Astrocyte (in vitro differentiated cells and primary cell): ENCODE measurements around the gene CLCN7. TPM values are rescaled to one million over a fixed set of nuclear protein-coding genes. Genes with fewer than 3 reads are reported as not detected.

Experiments used
- DNase-seq: peaks from one replicate; pipeline ENCODE4 v3.0.0-alpha.2; 2010; ENCODE audit warnings: low read depth
- FAIRE-seq: peaks from 2 replicates; lab custom pipeline; 2011; peaks lifted over from hg19 to GRCh38; lab: Jason Lieb, UNC
- H2AFZ ChIP-seq: 2 replicates; pipeline ENCODE4 v1.6.0; 2012; ENCODE audit warnings: low read depth, low read length, inconsistent platforms
- H3K27ac ChIP-seq: 2 replicates; pipeline ENCODE4 v1.5.1; 2011; ENCODE audit warnings: low read depth, low read length, inconsistent platforms
- H3K27me3 ChIP-seq: 2 replicates; pipeline ENCODE4 v1.6.0; 2011; ENCODE audit warnings: low read length, inconsistent platforms; ENCODE audit not compliant: insufficient read depth
- H3K36me3 ChIP-seq: 2 replicates; pipeline ENCODE4 v1.5.1; 2011; ENCODE audit warnings: low read length, inconsistent platforms; ENCODE audit not compliant: insufficient read depth
- H3K4me1 ChIP-seq: 2 replicates; pipeline ENCODE4 v1.5.1; 2011; ENCODE audit warnings: low read length, inconsistent platforms; ENCODE audit not compliant: insufficient read depth
- H3K4me2 ChIP-seq: 2 replicates; pipeline ENCODE4 v1.6.0; 2012; ENCODE audit warnings: low read length, inconsistent platforms
- H3K4me3 ChIP-seq: 2 replicates; pipeline ENCODE4 v1.5.1; 2011; ENCODE audit warnings: low read depth, mild to moderate bottlenecking, low read length, inconsistent platforms; ENCODE audit not compliant: insufficient read depth
- H3K79me2 ChIP-seq: 2 replicates; pipeline ENCODE4 v1.6.0; 2012; ENCODE audit warnings: mild to moderate bottlenecking, low read length, inconsistent platforms; ENCODE audit not compliant: insufficient read depth
- H3K9ac ChIP-seq: 2 replicates; pipeline ENCODE4 v1.6.0; 2012; ENCODE audit warnings: mild to moderate bottlenecking, low read length, inconsistent platforms
- H3K9me3 ChIP-seq: 2 replicates; pipeline ENCODE4 v1.5.1; 2012; ENCODE audit warnings: low read depth, mild to moderate bottlenecking, low read length, inconsistent platforms; ENCODE audit not compliant: insufficient read depth
- H4K20me1 ChIP-seq: 2 replicates; pipeline ENCODE4 v1.6.0; 2012; ENCODE audit warnings: low read length, inconsistent platforms; ENCODE audit not compliant: insufficient read depth
- H3K27ac Mint-ChIP-seq: one replicate; pipeline ENCODE4 v1.8.0; 2021; ENCODE audit warnings: mild to moderate bottlenecking, mixed read lengths; ENCODE audit not compliant: unreplicated experiment
- H3K27me3 Mint-ChIP-seq: one replicate; pipeline ENCODE4 v1.8.0; 2021; ENCODE audit warnings: low read depth, mixed read lengths; ENCODE audit not compliant: unreplicated experiment
- H3K36me3 Mint-ChIP-seq: one replicate; pipeline ENCODE4 v1.8.0; 2021; ENCODE audit warnings: low read depth, mixed read lengths; ENCODE audit not compliant: unreplicated experiment
- H3K4me1 Mint-ChIP-seq: one replicate; pipeline ENCODE4 v1.8.0; 2021; ENCODE audit warnings: low read depth, mixed read lengths; ENCODE audit not compliant: unreplicated experiment
- H3K4me3 Mint-ChIP-seq: one replicate; pipeline ENCODE4 v1.8.0; 2021; ENCODE audit warnings: mild to moderate bottlenecking, moderate library complexity, mixed read lengths; ENCODE audit not compliant: unreplicated experiment
- H3K9me3 Mint-ChIP-seq: one replicate; pipeline ENCODE4 v1.8.0; 2021; ENCODE audit warnings: mild to moderate bottlenecking, mixed read lengths; ENCODE audit not compliant: unreplicated experiment
- CTCF ChIP-seq: IDR thresholded peaks from 2 replicates; pipeline ENCODE4 v1.5.1; 2011; ENCODE audit warnings: low read depth, mild to moderate bottlenecking, inconsistent platforms, low read length, moderate library complexity; ENCODE audit not compliant: insufficient read depth
- EZH2 ChIP-seq: IDR thresholded peaks from 2 replicates; pipeline ENCODE4 v1.6.1; 2012; ENCODE audit warnings: mild to moderate bottlenecking, low read length, inconsistent platforms; ENCODE audit not compliant: insufficient read depth
- total RNA-seq: library from RNA; stranded (reverse); gene quantifications from 2 replicates; pipeline ENCODE4 v1.2.1, GENCODE V29; 2021

Gene CLCN7
- total RNA-seq, 1 donor from 2014 or later, result 66.7 TPM

GRCh38 chr16:1450218-1450617 lies 24.6 kb downstream of the CLCN7 start:
- H3K9me3 Mint-ChIP-seq, result no peaks in the 10 kb centered on the region

GRCh38 chr16:1449201-1449788 lies 25.5 kb downstream of the CLCN7 start:
- FAIRE-seq, result no peak
- no peak overlapping the region for H3K4me3 ChIP-seq

More at GRCh38 chr16:1450218-1450617, 24.6 kb downstream of the CLCN7 start:
- Histone ChIP-seq H3K4me3 (no peak overlapping the region), H4K20me1 (no peaks in the 10 kb centered on the region), H3K9me3 (no peaks in the 10 kb centered on the region), H3K4me2 (no peak overlapping the region), H3K36me3 (no peaks in the 10 kb centered on the region), H3K4me1 (no peaks in the 10 kb centered on the region), H3K27ac (no peak overlapping the region), H3K27me3 (no peaks in the 10 kb centered on the region), H3K9ac (no peak overlapping the region), H2AFZ (no peak overlapping the region), H3K79me2 (no peaks in the 10 kb centered on the region)
- no peak for TF ChIP-seq CTCF
- no peak for TF ChIP-seq EZH2
- H3K27me3 Mint-ChIP-seq, result no peaks in the 10 kb centered on the region
- no peaks in the 10 kb centered on the region for H3K4me1 Mint-ChIP-seq
- FAIRE-seq (no peak), DNase-seq (no peak)
- peaks cover 11% of the 10 kb centered on the region for H3K36me3 Mint-ChIP-seq
- H3K4me3 Mint-ChIP-seq, result no peak overlapping the region
- H3K27ac Mint-ChIP-seq, result no peak overlapping the region

More at GRCh38 chr16:1449201-1449788, 25.5 kb downstream of the CLCN7 start:
- Histone ChIP-seq H3K4me2 (no peak overlapping the region), H4K20me1 (no peaks in the 10 kb centered on the region), H2AFZ (no peak overlapping the region), H3K4me1 (no peaks in the 10 kb centered on the region), H3K79me2 (no peaks in the 10 kb centered on the region), H3K9me3 (no peaks in the 10 kb centered on the region), H3K27ac (no peak overlapping the region), H3K27me3 (no peaks in the 10 kb centered on the region), H3K36me3 (no peaks in the 10 kb centered on the region), H3K9ac (no peak overlapping the region)
- H3K27ac Mint-ChIP-seq, result no peak overlapping the region
- TF ChIP-seq EZH2 (no peak), CTCF (no peak)
- no peaks in the 10 kb centered on the region for H3K9me3 Mint-ChIP-seq
- H3K4me3 Mint-ChIP-seq, result no peak overlapping the region
- no peak for DNase-seq
- H3K36me3 Mint-ChIP-seq, result peaks cover 10% of the 10 kb centered on the region
- no peaks in the 10 kb centered on the region for H3K27me3 Mint-ChIP-seq
- H3K4me1 Mint-ChIP-seq, result no peaks in the 10 kb centered on the region
